NCI-H1105 treated with DMSO at 0.1 percent for 48 hours (cell line): ENCODE data around the gene PRKAA2.
A peak's percentile ranks its signal among the peaks of the same experiment; 100 is the strongest.

Experiments
- DNase-seq: peaks from one replicate; lab custom pipeline; 2025; lab: John Stamatoyannopoulos, UW

Gene PRKAA2

DNA sequence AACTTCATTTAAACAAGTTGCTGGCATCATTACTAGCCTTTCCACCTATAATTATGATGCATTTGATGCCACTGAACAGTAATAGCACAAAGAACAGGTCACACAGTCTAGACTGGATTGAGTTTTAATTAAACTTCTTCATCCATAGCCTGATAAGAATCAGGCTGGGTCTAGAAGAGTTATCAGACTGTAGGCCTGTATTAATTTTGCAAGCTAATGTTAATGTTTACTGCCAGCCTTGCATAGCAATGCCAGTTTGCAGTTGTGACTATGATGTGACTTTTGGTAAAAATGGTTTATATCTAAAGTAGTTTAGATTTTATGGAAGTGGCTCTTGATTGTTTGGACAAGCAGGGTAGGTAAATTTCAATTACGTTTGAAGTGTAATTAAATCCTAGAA lies 68.0 kb downstream of the PRKAA2 start:
- no peak for DNase-seq

DNA sequence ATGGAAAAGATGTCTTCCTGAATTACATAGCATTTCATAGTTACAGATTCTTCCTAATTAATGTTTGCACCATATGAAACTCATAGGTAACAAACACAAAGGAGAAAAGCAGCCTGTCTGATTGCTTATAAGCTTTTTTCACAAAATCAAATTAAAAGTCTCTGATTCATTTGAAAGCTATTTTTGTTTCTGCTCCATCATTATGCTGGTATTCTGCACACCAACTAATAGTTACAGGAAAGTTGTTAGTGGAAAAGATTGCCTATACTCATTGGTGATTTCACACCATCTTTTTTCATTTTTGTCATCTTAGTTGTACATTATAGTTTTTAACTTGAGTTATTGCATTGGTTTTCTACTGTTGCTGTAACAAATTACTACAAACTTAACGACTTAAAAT lies 70.0 kb downstream of the PRKAA2 start:
- DNase-seq, result no peak

DNA sequence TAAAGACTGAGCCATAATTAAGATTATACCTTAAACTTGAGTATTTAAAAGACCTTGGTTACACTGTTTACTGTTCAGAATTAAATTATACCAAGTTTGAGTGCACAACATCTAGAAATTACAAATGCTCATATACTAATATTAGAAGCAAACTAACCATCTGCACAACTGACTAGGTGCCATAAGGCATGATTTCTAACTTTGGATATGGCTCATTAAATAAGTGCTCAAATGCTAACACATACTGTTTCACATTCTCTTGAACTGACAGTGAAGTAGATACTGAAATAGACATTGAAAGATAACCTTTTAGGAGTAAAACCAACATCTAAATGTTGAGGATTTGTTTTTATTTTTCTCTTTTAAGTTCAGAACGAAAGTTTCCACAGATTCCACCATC lies 74.1 kb downstream of the PRKAA2 start:
- no peak for DNase-seq

DNA sequence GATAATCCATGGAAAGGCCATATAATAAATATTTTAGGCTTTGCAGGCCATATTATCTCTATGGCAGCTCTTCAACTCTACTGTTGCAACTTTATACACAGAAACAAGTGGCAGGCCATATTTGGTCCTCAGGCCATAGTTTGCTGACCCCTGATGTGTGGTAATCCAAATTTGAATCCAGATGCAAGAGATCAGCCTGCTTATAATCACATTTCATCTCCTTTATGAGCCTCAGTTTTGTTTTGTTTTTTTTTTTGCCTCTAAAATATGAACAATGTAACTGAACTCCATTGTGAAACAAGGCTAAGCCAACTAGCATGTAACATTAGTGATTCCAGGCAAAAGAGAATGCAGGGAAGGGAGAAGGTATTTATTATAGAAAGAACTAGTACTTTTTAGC lies 81.6 kb downstream of the PRKAA2 start:
- DNase-seq, result no peak

DNA sequence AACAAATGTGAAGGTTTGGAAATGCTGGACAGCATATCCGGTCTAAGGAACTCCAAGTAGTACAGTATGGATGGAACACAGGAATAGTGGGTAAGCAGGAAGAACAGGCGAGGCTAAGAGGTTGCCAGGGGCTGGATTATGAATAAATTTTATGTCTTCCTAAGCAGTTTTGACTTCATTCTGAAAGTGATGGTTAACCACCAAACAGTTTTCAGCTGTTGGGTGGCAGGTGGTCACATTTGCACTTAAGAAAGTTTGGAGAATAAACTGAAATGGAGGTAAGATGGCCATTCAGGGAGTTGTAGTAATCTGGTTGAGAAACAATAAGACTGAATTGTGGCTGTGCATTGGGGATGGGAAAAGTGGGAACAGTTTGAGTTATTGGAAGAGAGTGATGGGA lies 83.8 kb downstream of the PRKAA2 start:
- DNase-seq, result no peak

DNA sequence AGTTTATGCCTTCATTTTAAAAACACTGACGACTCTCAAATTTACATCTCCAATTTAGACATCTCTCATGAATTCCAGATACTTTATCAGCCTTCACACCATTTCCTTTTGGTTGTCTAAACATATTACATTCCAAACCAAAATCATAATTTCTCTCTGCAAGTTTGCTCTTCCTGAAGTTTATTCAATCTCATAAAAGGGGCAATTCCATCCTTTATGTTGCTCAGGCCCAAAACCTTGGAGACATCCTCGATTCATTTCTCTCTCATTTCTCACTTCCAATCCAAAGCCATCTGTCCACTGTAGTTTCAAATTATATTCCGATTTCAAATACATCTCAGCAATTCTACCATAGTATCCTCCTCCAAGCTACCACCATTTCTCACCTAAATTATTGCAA lies 100.1 kb downstream of the PRKAA2 start:
- DNase-seq, result no peak

DNA sequence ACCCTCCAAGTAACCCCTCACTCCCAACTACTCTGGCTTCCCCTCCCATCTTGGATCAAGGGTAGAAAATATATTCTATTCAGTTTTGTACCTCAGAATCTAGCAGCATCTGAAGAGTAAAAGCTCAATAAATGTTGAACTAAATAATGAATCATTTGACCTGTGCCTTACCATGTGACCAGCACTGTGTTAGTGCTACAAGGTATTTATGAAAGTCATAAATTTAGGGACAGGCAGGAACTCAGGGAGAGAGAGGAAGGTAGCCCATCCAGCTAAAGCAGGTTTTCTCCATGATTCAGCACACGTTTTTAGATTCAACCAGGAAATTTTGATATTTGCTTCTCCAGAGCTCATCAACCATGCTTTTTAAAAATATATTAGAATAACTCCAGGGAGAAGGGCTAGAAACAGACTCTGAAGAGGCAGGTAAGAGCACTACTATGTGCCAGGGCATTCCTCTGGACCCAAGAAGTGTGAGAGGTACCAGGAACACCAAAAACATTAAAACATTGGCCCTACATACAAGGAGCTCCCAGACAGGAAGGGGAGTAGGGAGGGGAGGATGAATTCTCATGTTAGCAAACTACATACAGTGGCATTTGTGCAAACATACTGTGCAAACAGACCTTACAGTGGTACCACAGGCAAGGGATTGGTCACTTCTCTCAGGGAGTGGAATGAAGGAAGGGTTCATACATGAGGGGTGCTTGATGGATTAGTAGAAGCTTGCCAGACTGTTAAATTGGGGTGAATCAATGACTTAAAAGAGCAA lies 109.8 kb downstream of the PRKAA2 start:
- DNase-seq, result no peak

DNA sequence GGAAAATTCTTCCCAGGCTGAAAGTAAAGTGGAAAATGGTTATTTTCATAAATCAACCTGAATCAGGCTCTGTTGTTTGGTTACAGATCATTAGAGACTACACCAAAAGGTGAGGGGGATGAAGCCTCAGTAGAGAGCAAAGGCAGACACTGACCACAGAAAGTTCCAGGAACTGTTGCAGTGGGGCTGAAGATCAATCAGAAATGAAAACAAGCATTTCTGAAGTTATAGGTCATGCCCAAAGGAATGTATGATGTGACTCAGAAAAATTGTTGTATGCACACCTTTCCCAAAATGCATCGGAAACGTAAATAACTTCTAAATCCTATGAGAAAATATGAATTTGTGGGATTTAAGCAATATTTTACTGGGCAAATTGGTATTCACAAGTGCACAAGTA lies 110.8 kb downstream of the PRKAA2 start:
- no peak for DNase-seq

DNA sequence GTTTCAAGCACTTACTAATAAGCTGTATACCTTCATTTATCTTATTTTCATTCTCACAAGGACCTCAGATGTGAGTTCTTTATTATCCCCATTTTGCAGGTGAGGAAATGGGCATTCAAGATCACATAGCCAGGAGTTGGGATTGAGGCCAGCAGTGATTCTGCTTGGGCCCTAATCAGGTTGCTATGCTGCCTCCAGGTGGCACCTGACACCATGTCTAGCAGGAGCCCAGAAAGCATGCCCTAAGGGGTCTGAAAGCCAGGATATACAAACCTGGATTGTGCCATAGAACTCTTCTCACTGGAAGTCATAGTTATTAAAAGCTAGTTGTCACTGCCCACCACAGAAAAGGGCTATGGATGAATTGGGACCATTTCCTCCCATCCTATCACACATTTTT lies 113.0 kb downstream of the PRKAA2 start:
- peak; percentile 44 for DNase-seq

DNA sequence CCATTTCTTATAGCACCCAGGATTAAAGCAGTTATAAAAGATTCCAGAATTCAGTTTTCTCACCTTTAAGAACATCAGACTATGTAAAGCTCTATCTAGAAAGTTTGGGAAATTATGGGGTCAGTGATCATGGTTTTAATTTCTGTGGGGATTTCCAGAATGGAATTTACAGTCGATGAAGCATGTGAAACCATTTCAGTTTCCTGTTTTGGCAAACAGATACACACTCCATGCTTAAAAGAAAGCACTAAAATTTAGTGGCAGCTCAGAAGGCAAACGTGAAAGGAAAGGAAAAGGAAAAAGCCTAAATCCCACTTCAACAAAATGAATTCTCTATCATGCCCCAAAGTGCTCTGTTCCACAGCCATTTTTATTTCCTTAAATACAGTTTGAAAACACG lies 113.7 kb downstream of the PRKAA2 start:
- no peak for DNase-seq
